ENCODE data around the gene GPT2. TPM values are rescaled to one million over a fixed set of nuclear protein-coding genes. Genes with fewer than 3 reads are reported as not detected.

The GPT2 gene
- total RNA-seq, 4 donors from 2014 or later, result 5.5 to 19.2 (median 13.2) TPM

DNA sequence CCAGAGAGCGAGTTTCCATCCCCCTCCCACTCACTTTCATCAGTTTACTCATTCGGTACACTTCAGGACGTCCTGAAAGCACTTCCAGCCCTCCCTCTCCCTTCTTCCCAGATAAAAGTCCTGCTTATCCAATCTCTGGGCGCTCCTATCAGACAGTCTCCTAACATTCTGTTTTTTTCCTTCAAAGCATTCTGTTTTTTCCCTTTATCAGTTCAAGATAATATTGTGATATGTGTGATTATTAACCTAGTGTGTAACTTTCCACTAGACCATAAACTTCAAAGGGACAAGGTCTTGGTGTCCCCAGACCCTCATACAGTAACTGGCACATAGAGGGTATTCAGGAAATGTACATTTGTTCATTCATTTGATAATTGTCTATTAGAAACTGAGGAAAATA lies 28.8 kb upstream of the GPT2 start:
- Histone ChIP-seq H3K4me3 (replicated peaks in 1 of 3) (no peak overlapping the region), H3K4me1 (no peaks in the 10 kb centered on the region), H3K27me3 (no peaks in the 10 kb centered on the region), H3K9me3 (no peaks in the 10 kb centered on the region), H3K36me3 (no peaks in the 10 kb centered on the region), H3K27ac (no peak overlapping the region)
- intact Hi-C loops (cut with DNase I), result no loop called here
- DNase-seq, result no peak
- WGBS, 2 donors, result 86 to 90% methylated on average over 4 of the region's 4 CpGs
- TF ChIP-seq POLR2A (IDR thresholded peaks at IDR 0.05), result no peak
- TF ChIP-seq CTCF (IDR thresholded peaks at IDR 0.05), result no peak

DNA sequence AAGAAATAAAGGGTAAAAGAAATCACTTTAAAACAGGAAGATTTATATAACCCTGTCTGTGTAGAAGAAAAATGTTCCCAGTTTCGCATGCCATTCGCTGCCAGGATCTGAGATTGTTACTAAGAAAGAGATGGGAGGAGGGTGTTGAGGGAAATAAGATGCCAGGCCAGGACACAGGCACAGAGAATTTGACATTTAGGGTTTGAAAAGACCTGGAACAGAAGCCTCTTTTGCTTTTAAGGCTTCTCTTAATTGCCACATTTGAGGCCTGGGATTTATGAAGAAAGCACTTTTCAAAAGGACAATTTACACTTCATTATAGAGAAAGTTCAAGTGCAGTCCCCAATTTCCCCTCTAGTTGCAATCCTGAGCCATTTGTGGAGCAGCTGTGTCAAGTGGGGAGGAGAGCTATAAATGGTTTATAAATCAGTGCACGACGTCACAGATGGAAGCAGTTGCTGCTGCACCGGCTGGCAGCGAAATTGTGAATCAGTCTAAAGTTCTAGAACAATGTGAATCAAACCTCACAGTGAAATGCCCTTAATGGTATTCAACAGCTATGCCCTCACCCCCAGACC lies 26.7 kb upstream of the GPT2 start:
- no peak for TF ChIP-seq POLR2A (IDR thresholded peaks at IDR 0.05)
- TF ChIP-seq CTCF (IDR thresholded peaks at IDR 0.05), result peak in 4 of 6 experiments; percentile 24 to 44 (median 42)
- no peak overlapping the region for H3K27ac ChIP-seq
- H3K9me3 ChIP-seq, result no peaks in the 10 kb centered on the region
- H3K36me3 ChIP-seq, result no peaks in the 10 kb centered on the region
- peak; percentile 22 to 25 for DNase-seq
- no peaks in the 10 kb centered on the region for H3K4me1 ChIP-seq
- whole genome bisulfite sequencing, 2 donors, result 55 to 57% methylated on average over 6 of the region's 6 CpGs
- H3K4me3 ChIP-seq (replicated peaks in 1 of 3), result no peak overlapping the region
- intact Hi-C loops (cut with DNase I), result no loop called here
- no peaks in the 10 kb centered on the region for H3K27me3 ChIP-seq

DNA sequence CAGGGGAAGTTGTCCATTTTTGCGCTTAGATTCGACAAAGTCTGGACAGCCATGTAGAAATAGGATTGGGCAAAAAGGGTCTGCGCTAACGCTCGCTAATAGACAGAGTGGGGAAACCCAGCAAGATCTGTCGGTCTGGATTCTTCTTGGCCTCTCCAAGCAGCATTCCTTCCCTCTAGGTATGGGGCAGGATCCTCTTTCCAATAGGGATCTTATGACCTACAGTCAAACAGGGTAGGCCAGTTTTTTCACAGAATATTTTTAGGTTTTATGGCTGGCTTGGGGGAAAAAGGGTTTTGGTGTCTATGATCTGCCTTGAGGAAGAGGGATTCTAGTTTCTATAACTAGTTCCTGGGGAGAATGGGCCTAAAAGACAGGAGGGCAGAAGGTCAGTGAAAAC lies 26.0 kb upstream of the GPT2 start:
- H3K27ac ChIP-seq, result no peak overlapping the region
- no peaks in the 10 kb centered on the region for H3K27me3 ChIP-seq
- H3K36me3 ChIP-seq, result no peaks in the 10 kb centered on the region
- intact Hi-C loops (cut with DNase I), result no loop called here
- no peak for TF ChIP-seq CTCF (IDR thresholded peaks at IDR 0.05)
- TF ChIP-seq POLR2A (IDR thresholded peaks at IDR 0.05), result no peak
- 95 to 96% methylated on average over 6 of the region's 6 CpGs for WGBS, 2 donors
- H3K9me3 ChIP-seq, result no peaks in the 10 kb centered on the region
- H3K4me3 ChIP-seq (replicated peaks in 1 of 3), result no peak overlapping the region
- no peak for DNase-seq
- H3K4me1 ChIP-seq, result no peaks in the 10 kb centered on the region

DNA sequence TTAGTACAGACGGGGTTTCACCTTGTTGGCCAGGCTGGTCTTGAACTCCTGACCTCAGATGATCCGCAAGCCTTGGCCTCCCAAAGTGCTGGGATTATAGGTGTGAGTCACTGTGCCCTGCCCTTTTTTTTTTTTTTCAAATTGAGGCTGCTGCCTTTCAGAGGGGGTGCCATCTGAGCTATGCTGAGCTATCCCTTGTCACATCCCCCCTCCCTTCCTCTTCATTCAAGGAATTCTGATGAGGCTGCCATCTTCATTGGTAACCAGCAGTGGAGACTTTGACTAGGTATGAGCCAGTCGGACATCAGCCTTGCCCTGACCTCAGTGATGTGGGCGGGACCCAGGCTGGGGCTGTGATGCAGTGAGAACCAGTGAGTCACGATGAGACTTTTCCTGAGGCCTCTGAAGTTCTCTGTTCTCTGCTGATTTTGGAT lies 24.4 kb upstream of the GPT2 start:
- no peaks in the 10 kb centered on the region for H3K27me3 ChIP-seq
- no peaks in the 10 kb centered on the region for H3K36me3 ChIP-seq
- H3K4me1 ChIP-seq, result no peaks in the 10 kb centered on the region
- H3K9me3 ChIP-seq, result no peaks in the 10 kb centered on the region
- DNase-seq, result no peak
- 89 to 96% methylated on average over 5 of the region's 5 CpGs for WGBS, 2 donors
- TF ChIP-seq CTCF (IDR thresholded peaks at IDR 0.05) (no peak), POLR2A (IDR thresholded peaks at IDR 0.05) (no peak)
- intact Hi-C loops (cut with DNase I), result no loop called here
- H3K27ac ChIP-seq, result no peak overlapping the region
- H3K4me3 ChIP-seq (replicated peaks in 1 of 3), result no peak overlapping the region

DNA sequence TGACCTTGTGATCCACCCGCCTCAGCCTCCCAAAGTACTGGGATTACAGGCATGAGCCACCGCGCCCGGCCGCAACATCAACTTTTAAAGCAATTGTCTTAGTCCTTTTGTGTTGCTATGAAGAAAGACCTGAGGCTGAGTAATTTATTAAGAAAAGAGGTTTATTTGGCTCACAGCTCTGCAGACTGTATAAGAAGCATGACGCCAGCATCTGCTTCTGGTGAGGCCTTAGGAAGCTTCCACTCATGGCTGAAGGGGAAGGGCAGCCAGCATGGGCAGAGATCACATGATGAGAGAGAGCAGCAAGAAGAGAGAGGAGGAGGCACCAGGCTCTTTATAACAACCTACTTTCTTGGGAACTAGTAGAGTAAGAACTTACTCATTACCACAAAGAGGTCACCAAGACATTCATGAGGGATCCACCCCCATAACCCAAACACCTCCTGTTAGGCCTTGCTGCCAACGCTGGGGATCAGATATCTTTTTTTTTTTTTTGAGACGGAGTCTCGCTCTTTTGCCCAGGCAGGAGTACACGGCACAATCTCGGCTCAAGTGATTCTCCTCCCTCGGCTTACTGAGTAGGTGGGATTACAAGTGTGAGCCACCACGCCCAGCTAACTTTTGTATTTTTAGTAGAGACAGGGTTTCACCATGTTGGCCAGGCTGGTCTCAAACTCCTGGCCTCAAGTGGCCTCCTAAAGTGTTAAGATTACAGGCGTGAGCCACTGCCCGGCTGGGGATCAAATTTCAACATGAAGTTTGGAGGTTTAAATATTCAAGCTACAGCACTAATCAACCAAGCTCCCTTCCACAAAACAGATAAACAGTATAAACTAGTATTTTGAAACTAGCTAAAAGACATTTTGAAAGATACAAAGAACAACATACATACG lies 21.4 kb upstream of the GPT2 start:
- Histone ChIP-seq H3K4me1 (no peaks in the 10 kb centered on the region), H3K27me3 (no peaks in the 10 kb centered on the region), H3K4me3 (replicated peaks in 1 of 3) (no peak overlapping the region), H3K9me3 (no peaks in the 10 kb centered on the region), H3K36me3 (no peaks in the 10 kb centered on the region), H3K27ac (no peak overlapping the region)
- TF ChIP-seq CTCF (IDR thresholded peaks at IDR 0.05) (no peak), POLR2A (IDR thresholded peaks at IDR 0.05) (no peak)
- 70 to 75% methylated on average over 16 of the region's 16 CpGs for WGBS, 2 donors
- DNase-seq, result no peak
- intact Hi-C loops (cut with DNase I), result no loop called here
